ENCODE data around the gene LACTB. TPM values are rescaled to one million over a fixed set of nuclear protein-coding genes. Genes with fewer than 3 reads are reported as not detected.

Gene LACTB
- total and polyA plus RNA-seq, 2 of the 4 experiments (the other 2 are of a cell fraction), result 12.9 to 32.7 TPM

- Histone ChIP-seq H2BK15ac (ENCODE audit: low read depth, low read length) (no peak overlapping the region), H3K36me3 (ENCODE audit: control insufficient read depth, insufficient read depth, low read length) (0 out of 2 replicates have a peak, but pooled peaks cover under 1% of the 10 kb centered on the region), H2BK20ac (ENCODE audit: low read depth, low read length) (no peak overlapping the region), H2AK5ac (ENCODE audit: low read depth, low read length) (no peak overlapping the region), H3K27me3 (ENCODE audit: control insufficient read depth, insufficient read depth, low read length) (no peaks in the 10 kb centered on the region), H3K56ac (ENCODE audit: extremely low read depth, insufficient read depth, low read length) (no peak overlapping the region), H2BK120ac (ENCODE audit: low read depth, low read length) (no peak overlapping the region), H3K14ac (replicated peaks; ENCODE audit: low read depth, low read length) (no peak overlapping the region), H4K20me1 (ENCODE audit: insufficient read depth, low read length) (peaks cover 3% of the 10 kb centered on the region; the same call in 1 of the 2 replicates), H3K4ac (ENCODE audit: low read depth, low read length) (no peak overlapping the region), H4K91ac (ENCODE audit: insufficient read depth, low read depth, low read length) (no peak overlapping the region), H3K18ac (ENCODE audit: low read depth, low read length) (no peak overlapping the region), H3K4me1 (ENCODE audit: control insufficient read depth, insufficient read depth, low read length) (0 out of 2 replicates have a peak, but pooled peaks cover 4% of the 10 kb centered on the region), H3K9me1 (ENCODE audit: insufficient read depth, low read length) (peaks cover 4% of the 10 kb centered on the region; the same call in 1 of the 2 replicates), H3K4me3 (ENCODE audit: insufficient read depth, low read depth, low read length) (no peak overlapping the region), H2AK9ac (replicated peaks; ENCODE audit: low read depth, low read length, poor library complexity) (no peak overlapping the region), H3K27ac (ENCODE audit: insufficient read depth, low read length) (no peak overlapping the region), H3K9ac (ENCODE audit: low read depth, low read length) (no peak overlapping the region), H3K23ac (ENCODE audit: low read depth, low read length) (no peak overlapping the region), H2BK5ac (ENCODE audit: low read depth, low read length, poor library complexity, severe bottlenecking) (no peak overlapping the region), H3K79me1 (ENCODE audit: low read depth in 1 of 2, low read length in 2 of 2) (peaks cover 0 to 13% of the 10 kb centered on the region in 2 experiments; a peak in 2 of 4 replicates), H4K5ac (ENCODE audit: low read depth, low read length) (no peak overlapping the region), H4K8ac (ENCODE audit: low read depth in 2 of 2, low read length in 2 of 2) (no peak overlapping the region), H3K9me3 (ENCODE audit: control insufficient read depth, insufficient read depth, low read length) (peaks cover 3% of the 10 kb centered on the region; the same call in 1 of the 2 replicates), H3K4me2 (ENCODE audit: low read depth, low read length) (no peak overlapping the region), H2AFZ (replicated peaks; ENCODE audit: low read length, poor library complexity) (no peak overlapping the region)
- CTCF ChIA-PET, result no interaction called here
- POLR2A ChIA-PET (ENCODE audit: unreplicated experiment), result no interaction called here
- no peak for DNase-seq
- no peak for TF ChIP-seq RCOR1 (IDR thresholded peaks at IDR 0.05; ENCODE audit: insufficient replicate concordance, low read length)
- no peak for TF ChIP-seq NFE2L2 (IDR thresholded peaks at IDR 0.05; ENCODE audit: low read depth, low read length)
- TF ChIP-seq CEBPB (IDR thresholded peaks at IDR 0.05; ENCODE audit: low read depth, low read length), result no peak
- no peak for TF ChIP-seq CHD1 (IDR thresholded peaks at IDR 0.05; ENCODE audit: low read depth, low read length)
- TF ChIP-seq CTCF (conservative IDR thresholded peaks at IDR 0.05; ENCODE audit: low read depth, low read length), result no peak
- no peak for TF ChIP-seq ELK1 (IDR thresholded peaks at IDR 0.05; ENCODE audit: borderline replicate concordance, low read depth, low read length)
- no peak for TF ChIP-seq BHLHE40 (IDR thresholded peaks at IDR 0.05; ENCODE audit: low read depth, low read length)
- TF ChIP-seq RFX5 (IDR thresholded peaks at IDR 0.05; ENCODE audit: low read depth, low read length), result no peak
- no peak for TF ChIP-seq MXI1 (IDR thresholded peaks at IDR 0.05; ENCODE audit: borderline replicate concordance, low read depth, low read length)
- TF ChIP-seq FOS (IDR thresholded peaks at IDR 0.05; ENCODE audit: low read depth, low read length), result no peak
- no peak for TF ChIP-seq POLR2A (IDR thresholded peaks at IDR 0.05; ENCODE audit: low read depth, low read length)
- TF ChIP-seq SMC3 (IDR thresholded peaks at IDR 0.05; ENCODE audit: low read depth, low read length), result no peak
- no peak for TF ChIP-seq USF2 (IDR thresholded peaks at IDR 0.05; ENCODE audit: low read depth, low read length)
- no peak for TF ChIP-seq MAFK (IDR thresholded peaks at IDR 0.05; ENCODE audit: low read depth, low read length)
- TF ChIP-seq MAZ (IDR thresholded peaks at IDR 0.05; ENCODE audit: borderline replicate concordance, low read depth, low read length), result no peak
- TF ChIP-seq RAD21 (IDR thresholded peaks at IDR 0.05; ENCODE audit: low read length), result no peak
- in situ Hi-C loops (cut with MboI; ENCODE audit: low sequenced_read_pairs) (no loop called here), intact Hi-C loops (cut with micrococcal nuclease) (no loop called here), dilution Hi-C loops (cut with HindIII; ENCODE audit: low sequenced_read_pairs, unreplicated experiment) (no loop called here)
- no TSS peak for BruUV-seq (replicated peaks)
- ATAC-seq (ENCODE audit: low read depth), result no peak
- no CpG with 5 or more reads among the region's 3 CpGs for WGBS, 2 experiments (ENCODE audit: extremely low coverage in 2 of 2, insufficient read length in 1 of 2)
These were observed 2.8 kb upstream of the LACTB start for GRCh38 chr15:63118854-63119253.

Data from IMR-90 (cell line).